Epithelial cell of esophagus (primary cell): ENCODE measurements around the gene FTL.

Source experiments
- DNase-seq: peaks from one replicate; pipeline ENCODE4 v3.0.0; 2010; ENCODE audit warnings: low read depth
- H3K4me3 ChIP-seq: 2 replicates; pipeline ENCODE4 v1.5.1; 2011; ENCODE audit warnings: mild to moderate bottlenecking, low read length, control low read depth
- CTCF ChIP-seq: IDR thresholded peaks from 2 replicates; pipeline ENCODE4 v1.5.1; 2011; ENCODE audit warnings: low read depth, mild to moderate bottlenecking, low read length, control low read depth, inconsistent platforms; ENCODE audit not compliant: insufficient read depth; ENCODE audit errors: missing control alignments

FTL gene

GRCh38 chr19:49014870-49015255, 49.8 kb downstream of the FTL start:
- no peak overlapping the region for H3K4me3 ChIP-seq
- TF ChIP-seq CTCF = no peak
- no peak for DNase-seq

GRCh38 chr19:49016067-49016839, 51.1 kb downstream of the FTL start:
- DNase-seq = no peak
- TF ChIP-seq CTCF = no peak

More at GRCh38 chr19:49016067-49016839, 51.1 kb downstream of the FTL start:
- H3K4me3 ChIP-seq = no peak overlapping the region
